GM18519 (cell line): ENCODE measurements around the gene VSIG1.

Source experiments
- ATAC-seq: cut with Tn5 transposase; IDR thresholded peaks from one replicate; pipeline ENCODE4 v1.9.1; 2021; ENCODE audit warnings: mild to moderate bottlenecking, moderate library complexity; ENCODE audit not compliant: unreplicated experiment, low FRiP score

VSIG1 gene

DNA sequence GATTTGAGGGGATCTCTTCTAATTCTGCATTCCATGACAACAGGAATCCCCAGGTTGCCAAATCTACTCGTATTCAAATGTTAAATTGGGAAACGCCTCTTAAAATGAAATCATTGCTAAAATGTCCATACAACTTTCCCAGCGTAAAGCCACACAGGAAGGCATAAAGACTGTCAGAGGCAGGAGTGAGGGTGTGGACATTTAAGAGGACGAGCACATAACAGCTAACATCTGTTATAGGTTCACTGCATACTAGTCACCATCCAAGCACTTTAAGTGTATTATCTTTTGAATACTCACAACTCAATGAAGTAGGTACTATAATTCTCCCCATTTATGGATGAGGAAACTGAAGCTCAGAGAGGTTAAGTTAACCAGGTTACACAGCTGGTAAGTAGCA, 82.3 kb downstream of the VSIG1 start:
- ATAC-seq, result no peak
